Trophoblast cell (in vitro differentiated cells and primary cell): Measurements from ENCODE around the gene RHOG.

Source experiments
- DNase-seq, 2 donors: peaks; one replicate each; pipeline ENCODE4 v3.0.0-alpha.2; 2016
- H2AFZ ChIP-seq: 2 replicates; pipeline ENCODE4 v1.6.1; 2013; ENCODE audit warnings: low read length, moderate library complexity, mild to moderate bottlenecking; ENCODE audit not compliant: insufficient read depth, poor library complexity
- H2AK5ac ChIP-seq: 2 replicates; pipeline ENCODE4 v1.6.1; 2013; ENCODE audit warnings: mild to moderate bottlenecking, low read length
- H2BK120ac ChIP-seq: 2 replicates; pipeline ENCODE4 v1.6.1; 2013; ENCODE audit warnings: low read length, mild to moderate bottlenecking, moderate library complexity; ENCODE audit not compliant: insufficient read depth, poor library complexity
- H2BK12ac ChIP-seq: 2 replicates; pipeline ENCODE4 v1.6.1; 2013; ENCODE audit warnings: mild to moderate bottlenecking, low read length, moderate library complexity
- H2BK5ac ChIP-seq: 2 replicates; pipeline ENCODE4 v1.6.1; 2013; ENCODE audit warnings: low read length, low read depth, moderate library complexity, mild to moderate bottlenecking; ENCODE audit not compliant: poor library complexity
- H3K14ac ChIP-seq: 2 replicates; pipeline ENCODE4 v1.6.1; 2013; ENCODE audit warnings: mild to moderate bottlenecking, low read length
- H3K18ac ChIP-seq: 2 replicates; pipeline ENCODE4 v1.6.1; 2013; ENCODE audit warnings: mild to moderate bottlenecking, low read length
- H3K23ac ChIP-seq: 2 replicates; pipeline ENCODE4 v1.6.1; 2013; ENCODE audit warnings: low read length
- H3K27ac ChIP-seq: 2 replicates; pipeline ENCODE4 v1.5.1; 2013; ENCODE audit warnings: low read depth, mild to moderate bottlenecking, inconsistent platforms, low read length, moderate library complexity
- H3K27me3 ChIP-seq: 2 replicates; pipeline ENCODE4 v1.6.1; 2013; ENCODE audit warnings: inconsistent platforms, mild to moderate bottlenecking, low read length, moderate library complexity; ENCODE audit not compliant: insufficient read depth
- H3K36me3 ChIP-seq, 2 experiments: 1 replicate in 1 of 2; 2 replicates in 1 of 2; pipeline ENCODE4 v1.6.1; 2013; ENCODE audit warnings: low read length in 2 of 2, mild to moderate bottlenecking in 2 of 2, moderate library complexity in 1 of 2; ENCODE audit not compliant: insufficient read depth in 2 of 2, control insufficient read depth in 1 of 2
- H3K4ac ChIP-seq: 2 replicates; pipeline ENCODE4 v1.6.1; 2013; ENCODE audit warnings: low read depth, mild to moderate bottlenecking, low read length, moderate library complexity
- H3K4me1 ChIP-seq, 2 experiments: 1 replicate in 1 of 2; 2 replicates in 1 of 2; pipeline ENCODE4 v1.6.1; 2013; ENCODE audit warnings: low read length in 2 of 2, mild to moderate bottlenecking in 2 of 2, moderate library complexity in 1 of 2; ENCODE audit not compliant: insufficient read depth in 2 of 2, control insufficient read depth in 1 of 2
- H3K4me2 ChIP-seq: 2 replicates; pipeline ENCODE4 v1.6.1; 2013; ENCODE audit warnings: inconsistent platforms, mild to moderate bottlenecking, low read length, moderate library complexity
- H3K4me3 ChIP-seq: 2 replicates; pipeline ENCODE4 v1.5.1; 2013; ENCODE audit warnings: mild to moderate bottlenecking, low read depth, low read length, inconsistent platforms
- H3K79me1 ChIP-seq: one replicate; pipeline ENCODE4 v1.6.1; 2013; ENCODE audit warnings: low read length
- H3K79me2 ChIP-seq: 2 replicates; pipeline ENCODE4 v1.6.1; 2013; ENCODE audit warnings: low read length, mild to moderate bottlenecking; ENCODE audit not compliant: control insufficient read depth, insufficient read depth, poor library complexity
- H3K9ac ChIP-seq: 2 replicates; pipeline ENCODE4 v1.6.1; 2013; ENCODE audit warnings: mild to moderate bottlenecking, low read length
- H3K9me3 ChIP-seq: 2 replicates; pipeline ENCODE4 v1.6.1; 2013; ENCODE audit warnings: low read depth, mild to moderate bottlenecking, control low read depth, inconsistent platforms, low read length; ENCODE audit not compliant: insufficient read depth
- H4K12ac ChIP-seq: 2 replicates; pipeline ENCODE4 v1.6.1; 2013; ENCODE audit warnings: low read depth, mild to moderate bottlenecking, low read length, moderate library complexity
- H4K8ac ChIP-seq: 2 replicates; pipeline ENCODE4 v1.6.1; 2013; ENCODE audit warnings: low read depth, mild to moderate bottlenecking, low read length, moderate library complexity
- H4K91ac ChIP-seq: one replicate; pipeline ENCODE4 v1.6.1; 2013; ENCODE audit warnings: low read depth, mild to moderate bottlenecking, low read length, moderate library complexity
- WGBS: extraction: QIAGEN DNeasy Blood & Tissue Kit; methylation state at CpG from one replicate; pipeline ENCODE4 v1.1.7; 2013; ENCODE audit warnings: missing lambda C conversion rate; ENCODE audit not compliant: insufficient read length, insufficient coverage; ENCODE audit errors: extremely low coverage; 5-methylcytosine and 5-hydroxymethylcytosine counted together

RHOG gene

DNA sequence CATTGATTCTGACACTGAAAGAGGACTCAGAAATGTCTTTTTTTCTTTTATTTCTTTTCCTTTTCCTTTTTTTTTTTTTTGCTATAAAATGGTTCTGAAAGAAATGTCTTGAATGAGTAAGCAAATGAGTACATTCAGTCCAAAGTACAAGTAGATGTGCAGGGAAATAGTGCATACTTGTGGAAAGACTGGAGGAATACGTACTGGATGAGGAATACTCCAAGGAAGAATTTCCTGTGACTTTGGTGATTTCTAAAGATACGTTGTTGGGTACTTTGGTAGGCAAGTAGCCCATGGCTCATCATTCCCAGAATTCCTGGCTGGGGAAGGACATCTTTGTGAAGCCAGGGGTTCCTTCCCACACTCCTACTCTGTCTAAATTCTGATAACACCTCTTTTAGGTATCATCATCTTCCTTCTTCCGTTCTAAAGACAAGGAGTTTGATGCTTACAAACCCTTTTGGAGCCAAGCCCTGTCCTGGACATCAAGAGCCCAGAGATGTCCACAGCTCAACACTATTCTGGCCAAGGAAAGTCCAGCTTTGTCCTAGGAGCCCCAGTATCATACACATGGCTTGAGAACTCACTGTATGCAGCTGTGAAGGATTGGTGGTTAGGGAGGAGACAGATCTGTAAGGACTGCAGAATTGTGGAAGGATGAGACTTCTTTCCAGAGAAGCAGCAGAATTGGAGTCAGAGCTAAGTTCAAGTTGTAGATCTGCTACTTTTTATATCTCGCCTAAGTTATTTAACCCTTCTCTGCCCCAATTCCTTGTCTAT, 38.6 kb downstream of the RHOG start:
- Histone ChIP-seq H3K79me2 (peaks cover 1% of the 10 kb centered on the region), H3K27ac (no peak overlapping the region), H3K18ac (peak overlapping the region; percentile 18), H4K8ac (no peak overlapping the region), H3K4me1 (peaks cover 2% of the 10 kb centered on the region in 2 experiments), H3K9ac (no peak overlapping the region), H2BK5ac (no peak overlapping the region), H2BK12ac (no peak overlapping the region), H2BK120ac (no peak overlapping the region), H3K36me3 (no peaks in the 10 kb centered on the region), H3K79me1 (peaks cover 5% of the 10 kb centered on the region), H2AFZ (no peak overlapping the region), H2AK5ac (peak overlapping the region; percentile 50), H3K4ac (no peak overlapping the region), H3K23ac (no peak overlapping the region), H3K27me3 (no peaks in the 10 kb centered on the region), H3K14ac (no peak overlapping the region), H3K9me3 (no peaks in the 10 kb centered on the region), H4K12ac (no peak overlapping the region), H3K4me3 (no peak overlapping the region), H3K4me2 (no peak overlapping the region), H4K91ac (no peak overlapping the region)
- no peak for DNase-seq
- WGBS = no CpG with 5 or more reads among the region's 4 CpGs

DNA sequence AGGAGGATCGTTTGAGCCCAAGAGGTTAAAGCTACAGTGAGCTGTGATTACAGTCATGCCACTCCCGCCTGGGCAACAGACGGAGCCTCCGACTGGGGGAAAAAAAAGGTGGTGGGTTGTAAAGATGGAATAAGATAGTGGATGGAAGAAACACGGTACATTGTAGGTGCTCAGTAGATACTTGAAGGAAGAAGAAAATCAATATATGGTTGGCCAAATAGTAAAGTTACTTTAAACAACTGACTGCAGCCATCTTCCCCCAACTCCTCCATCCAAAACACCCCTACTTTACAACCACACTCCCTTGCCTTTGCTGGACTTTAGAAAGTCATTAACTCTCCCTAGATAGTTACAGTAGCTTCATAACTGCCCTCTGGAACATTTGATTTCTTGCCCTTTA, 40.9 kb downstream of the RHOG start:
- Histone ChIP-seq H3K27ac (no peak overlapping the region), H3K27me3 (no peaks in the 10 kb centered on the region), H3K4me2 (no peak overlapping the region), H2BK5ac (no peak overlapping the region), H3K14ac (no peak overlapping the region), H3K9me3 (no peaks in the 10 kb centered on the region), H3K23ac (no peak overlapping the region), H3K4ac (no peak overlapping the region), H3K4me1 (peaks cover 2% of the 10 kb centered on the region in 2 experiments), H2BK120ac (no peak overlapping the region), H3K9ac (no peak overlapping the region), H3K18ac (no peak overlapping the region), H2AFZ (no peak overlapping the region), H3K79me1 (peaks cover 10% of the 10 kb centered on the region), H3K36me3 (no peaks in the 10 kb centered on the region), H2AK5ac (no peak overlapping the region), H3K4me3 (no peak overlapping the region), H4K8ac (no peak overlapping the region), H4K12ac (no peak overlapping the region), H3K79me2 (peaks cover 11% of the 10 kb centered on the region), H4K91ac (no peak overlapping the region), H2BK12ac (no peak overlapping the region)
- DNase-seq = no peak
- 100% methylated on average over 1 of the region's 5 CpGs for WGBS

DNA sequence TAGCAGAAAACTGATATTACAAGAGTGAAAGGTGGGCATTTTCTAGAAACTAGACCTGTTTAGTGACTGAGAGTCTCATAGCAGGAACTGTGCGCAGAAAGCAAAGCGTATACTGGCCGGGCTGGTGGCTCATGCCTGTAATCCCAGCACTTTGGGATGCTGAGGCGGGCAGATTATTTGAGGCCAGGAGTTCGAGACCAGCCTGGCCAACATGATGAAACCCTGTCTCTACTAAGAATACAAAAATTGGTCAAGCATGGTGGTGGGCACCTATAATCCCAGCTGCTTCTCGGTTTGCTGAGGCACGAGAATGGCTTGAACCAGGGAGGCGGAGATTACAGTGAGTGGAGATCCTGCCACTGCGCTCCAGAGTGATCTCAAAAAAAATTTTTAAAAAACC, 41.6 kb downstream of the RHOG start:
- Histone ChIP-seq H3K4ac (no peak overlapping the region), H3K18ac (no peak overlapping the region), H2BK12ac (peak overlapping the region; percentile 30), H4K8ac (no peak overlapping the region), H3K23ac (no peak overlapping the region), H4K12ac (no peak overlapping the region), H2AK5ac (no peak overlapping the region), H3K9me3 (no peaks in the 10 kb centered on the region), H3K79me2 (peaks cover 14% of the 10 kb centered on the region), H3K4me2 (no peak overlapping the region), H2BK120ac (no peak overlapping the region), H3K14ac (no peak overlapping the region), H2BK5ac (no peak overlapping the region), H3K27me3 (no peaks in the 10 kb centered on the region), H4K91ac (no peak overlapping the region), H2AFZ (no peak overlapping the region), H3K4me3 (no peak overlapping the region), H3K36me3 (peaks cover 4 to 6% of the 10 kb centered on the region in 2 experiments), H3K9ac (no peak overlapping the region), H3K79me1 (peaks cover 10% of the 10 kb centered on the region), H3K4me1 (peaks cover 0 to 2% of the 10 kb centered on the region in 2 experiments), H3K27ac (no peak overlapping the region)
- no CpG with 5 or more reads among the region's 9 CpGs for WGBS
- no peak for DNase-seq

DNA sequence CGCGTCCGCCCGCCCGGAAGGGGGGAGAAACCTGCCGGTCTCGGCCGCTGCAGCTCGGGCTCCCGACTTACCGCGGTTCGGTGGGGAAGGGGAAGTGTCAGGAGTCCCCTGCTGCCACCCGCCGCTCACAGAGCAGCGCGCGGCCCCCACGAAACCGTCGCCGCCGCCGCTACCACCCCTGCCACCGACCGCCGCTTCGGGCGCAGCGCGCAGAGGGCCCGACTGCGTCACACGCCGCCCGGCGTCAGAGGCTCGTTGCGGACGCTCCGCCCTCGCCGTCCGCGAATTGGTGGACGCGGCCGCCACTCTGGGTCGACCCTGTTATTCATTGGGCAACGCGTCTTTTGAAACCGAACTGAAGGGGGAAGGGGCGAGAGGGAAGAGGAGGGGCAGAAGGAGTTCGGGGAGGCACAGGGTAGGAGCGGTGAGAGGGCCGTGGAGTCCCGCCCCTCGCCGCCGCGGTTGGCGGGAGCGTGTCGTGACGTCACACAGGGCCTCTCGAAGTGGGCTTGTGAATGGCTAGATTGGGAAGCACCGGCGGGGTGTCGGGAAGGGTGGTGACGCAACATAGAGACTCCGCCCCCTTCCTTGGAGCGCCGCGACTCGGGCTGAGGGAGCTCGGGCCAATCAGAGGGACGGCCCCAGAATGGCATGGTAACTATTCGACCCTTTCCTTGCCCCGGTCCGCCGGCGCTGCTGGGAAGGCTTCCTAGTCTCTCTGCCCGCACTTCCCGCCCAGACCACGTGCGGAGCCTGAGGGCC, 43.2 kb downstream of the RHOG start, which contains the start of gene NUP98:
TSS of gene NUP98 (minus strand) at position 226 of the 762 bp plus-strand sequence. CDS start 15,437 bp downstream, outside the sequence.
- WGBS = no CpG with 5 or more reads among the region's 86 CpGs
- Histone ChIP-seq H4K91ac (peak within 1 kb of the TSS; percentile 83), H2AK5ac (peak within 1 kb of the TSS; percentile 81), H3K18ac (peak within 1 kb of the TSS; percentile 85), H3K14ac (peak within 1 kb of the TSS; percentile 84), H3K79me1 (peaks cover 10% of the 10 kb centered on the region), H3K4ac (peak within 1 kb of the TSS; percentile 99), H4K12ac (peak within 1 kb of the TSS; percentile 82), H2BK12ac (peak within 1 kb of the TSS; percentile 34), H3K9ac (peak within 1 kb of the TSS; percentile 98), H3K27ac (peak within 1 kb of the TSS; percentile 86), H2BK5ac (peak within 1 kb of the TSS; percentile 75), H3K27me3 (no peaks in the 10 kb centered on the region), H3K23ac (no peak within 1 kb of the TSS), H2AFZ (peak within 1 kb of the TSS; percentile 84), H2BK120ac (peak within 1 kb of the TSS; percentile 65), H3K4me3 (peak within 1 kb of the TSS; percentile 95), H3K79me2 (peaks cover 14% of the 10 kb centered on the region), H3K9me3 (no peaks in the 10 kb centered on the region), H3K36me3 (peaks cover 15 to 16% of the 10 kb centered on the region in 2 experiments), H3K4me1 (peaks cover 0 to 2% of the 10 kb centered on the region in 2 experiments), H4K8ac (peak within 1 kb of the TSS; percentile 88), H3K4me2 (peak within 1 kb of the TSS; percentile 62)
- DNase-seq = peak; percentile 100
